ENCODE results near the gene MAS1. TPM values are rescaled to one million over a fixed set of nuclear protein-coding genes. Genes with fewer than 3 reads are reported as not detected.

Gene MAS1
- total RNA-seq, 1 donor from 2014 or later = not detected

GRCh38 chr6:159893064-159893463 lies 2.3 kb downstream of the MAS1 start:
- H3K27me3 ChIP-seq (ENCODE audit: control insufficient read depth, insufficient read depth, low read length) = peaks cover 6% of the 10 kb centered on the region
- no peak for FAIRE-seq
- DNase-seq (ENCODE audit: low read depth) = no peak
- no peak overlapping the region for H3K4me3 ChIP-seq (ENCODE audit: low read depth, low read length)
- TF ChIP-seq CTCF (IDR thresholded peaks at IDR 0.05; ENCODE audit: insufficient read depth, low read length, severe bottlenecking) = no peak
- H3K36me3 ChIP-seq (ENCODE audit: control insufficient read depth, insufficient read depth, low read length) = no peaks in the 10 kb centered on the region

- no peak overlapping the region for H3K4me3 ChIP-seq (ENCODE audit: low read depth, low read length)
- no peaks in the 10 kb centered on the region for H3K36me3 ChIP-seq (ENCODE audit: control insufficient read depth, insufficient read depth, low read length)
- DNase-seq (ENCODE audit: low read depth) (no peak), FAIRE-seq (no peak)
- no peak for TF ChIP-seq CTCF (IDR thresholded peaks at IDR 0.05; ENCODE audit: insufficient read depth, low read length, severe bottlenecking)
- peaks cover 3% of the 10 kb centered on the region for H3K27me3 ChIP-seq (ENCODE audit: control insufficient read depth, insufficient read depth, low read length)
These were observed 4.2 kb downstream of the MAS1 start for GRCh38 chr6:159894991-159895390.

GRCh38 chr6:159897603-159898002 lies 6.8 kb downstream of the MAS1 start:
- no peak for TF ChIP-seq CTCF (IDR thresholded peaks at IDR 0.05; ENCODE audit: insufficient read depth, low read length, severe bottlenecking)
- Histone ChIP-seq H3K27me3 (ENCODE audit: control insufficient read depth, insufficient read depth, low read length) (no peaks in the 10 kb centered on the region), H3K4me3 (ENCODE audit: low read depth, low read length) (no peak overlapping the region), H3K36me3 (ENCODE audit: control insufficient read depth, insufficient read depth, low read length) (no peaks in the 10 kb centered on the region)
- FAIRE-seq (no peak), DNase-seq (ENCODE audit: low read depth) (no peak)

- no peak for FAIRE-seq
- no peaks in the 10 kb centered on the region for H3K27me3 ChIP-seq (ENCODE audit: control insufficient read depth, insufficient read depth, low read length)
- no peak for TF ChIP-seq CTCF (IDR thresholded peaks at IDR 0.05; ENCODE audit: insufficient read depth, low read length, severe bottlenecking)
These were observed 7.7 kb downstream of the MAS1 start for GRCh38 chr6:159898519-159898918.

GRCh38 chr6:159899994-159900745 lies 9.4 kb downstream of the MAS1 start:
- Histone ChIP-seq H3K4me3 (ENCODE audit: low read depth, low read length) (no peak overlapping the region), H3K36me3 (ENCODE audit: control insufficient read depth, insufficient read depth, low read length) (no peaks in the 10 kb centered on the region), H3K27me3 (ENCODE audit: control insufficient read depth, insufficient read depth, low read length) (no peaks in the 10 kb centered on the region)
- DNase-seq (ENCODE audit: low read depth) = peak; percentile 25
- peak; percentile 43 for FAIRE-seq
- no peak for TF ChIP-seq CTCF (IDR thresholded peaks at IDR 0.05; ENCODE audit: insufficient read depth, low read length, severe bottlenecking)

More at GRCh38 chr6:159898519-159898918, 7.7 kb downstream of the MAS1 start:
- Histone ChIP-seq H3K36me3 (ENCODE audit: control insufficient read depth, insufficient read depth, low read length) (no peaks in the 10 kb centered on the region), H3K4me3 (ENCODE audit: low read depth, low read length) (no peak overlapping the region)
- no peak for DNase-seq (ENCODE audit: low read depth)

GRCh38 chr6:159902620-159903019 lies 11.8 kb downstream of the MAS1 start:
- FAIRE-seq = peak; percentile 40
- H3K4me3 ChIP-seq (ENCODE audit: low read depth, low read length) = no peak overlapping the region
- TF ChIP-seq CTCF (IDR thresholded peaks at IDR 0.05; ENCODE audit: insufficient read depth, low read length, severe bottlenecking) = no peak
- no peaks in the 10 kb centered on the region for H3K36me3 ChIP-seq (ENCODE audit: control insufficient read depth, insufficient read depth, low read length)
- H3K27me3 ChIP-seq (ENCODE audit: control insufficient read depth, insufficient read depth, low read length) = no peaks in the 10 kb centered on the region
- no peak for DNase-seq (ENCODE audit: low read depth)

All from bronchial epithelial cell (primary cell).